Liver (tissue), 3 donors: ENCODE measurements around the gene OR2J1.

Experiments
- GABPA ChIP-seq, 2 donors: IDR thresholded peaks in 1 of 2; conservative IDR thresholded peaks in 1 of 2; 2 replicates each; pipeline ENCODE4 v1.6.1; 2016; ENCODE audit warnings: antibody characterized with exemption in 2 of 2, mild to moderate bottlenecking in 1 of 2, moderate library complexity in 1 of 2
- HNF4G ChIP-seq: IDR thresholded peaks from 2 replicates; pipeline ENCODE4 v1.6.1; 2016; ENCODE audit warnings: antibody characterized with exemption
- RAD21 ChIP-seq, 2 donors: IDR thresholded peaks; 2 replicates each; pipeline ENCODE4 v1.6.1; 2016; ENCODE audit warnings: antibody characterized with exemption in 2 of 2, mild to moderate bottlenecking in 2 of 2
- TAF1 ChIP-seq: conservative IDR thresholded peaks from 2 replicates; pipeline ENCODE4 v1.6.1; 2016; ENCODE audit warnings: antibody characterized with exemption, mild to moderate bottlenecking
- YY1 ChIP-seq: IDR thresholded peaks from 2 replicates; pipeline ENCODE4 v1.6.1; 2016; ENCODE audit warnings: antibody characterized with exemption, mild to moderate bottlenecking
- TF ChIP-seq, protein P1 (sequence below): fragments of 150-350 bp; IDR thresholded peaks from 2 replicates; pipeline ENCODE4 v1.5.1; 2017; ENCODE audit warnings: improper control_type of control experiment, low read depth, low read length; ENCODE audit not compliant: missing input control
- TF ChIP-seq, protein P2 (sequence below): IDR thresholded peaks from 2 replicates; pipeline ENCODE4 v1.6.1; 2016; ENCODE audit warnings: antibody characterized with exemption, mild to moderate bottlenecking
- TF ChIP-seq, protein P3 (sequence below): IDR thresholded peaks from 2 replicates; pipeline ENCODE4 v1.6.1; 2016; ENCODE audit warnings: antibody characterized with exemption
- TF ChIP-seq, protein P4 (sequence below): IDR thresholded peaks from 2 replicates; pipeline ENCODE4 v1.6.1; 2016; ENCODE audit warnings: antibody characterized with exemption
- TF ChIP-seq, protein P5 (sequence below): IDR thresholded peaks from 2 replicates; pipeline ENCODE4 v1.6.1; 2016; ENCODE audit warnings: antibody characterized with exemption
- donor health status: healthy.
- donor health status: healthy.

DNA sequence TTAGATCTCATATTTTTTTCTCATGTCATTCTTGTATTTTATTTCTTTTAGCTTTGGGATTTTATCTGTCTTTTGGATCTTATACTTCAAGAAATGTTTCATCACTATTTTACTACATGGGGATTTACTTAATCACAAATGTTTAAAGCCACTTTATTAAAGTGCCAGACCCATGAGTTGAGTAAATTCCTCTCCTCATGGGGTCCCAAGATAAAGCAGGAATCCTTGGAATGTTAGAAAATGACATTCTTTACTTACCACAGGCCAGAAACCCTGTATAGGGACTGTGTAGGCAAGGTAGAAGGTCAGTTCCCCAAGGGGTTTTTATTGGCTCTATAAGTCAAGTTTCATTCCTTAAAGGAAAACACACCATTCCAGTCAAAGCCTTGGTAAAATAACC lies 43.0 kb downstream of the OR2J1 start:
- TF ChIP-seq, protein P1, sequence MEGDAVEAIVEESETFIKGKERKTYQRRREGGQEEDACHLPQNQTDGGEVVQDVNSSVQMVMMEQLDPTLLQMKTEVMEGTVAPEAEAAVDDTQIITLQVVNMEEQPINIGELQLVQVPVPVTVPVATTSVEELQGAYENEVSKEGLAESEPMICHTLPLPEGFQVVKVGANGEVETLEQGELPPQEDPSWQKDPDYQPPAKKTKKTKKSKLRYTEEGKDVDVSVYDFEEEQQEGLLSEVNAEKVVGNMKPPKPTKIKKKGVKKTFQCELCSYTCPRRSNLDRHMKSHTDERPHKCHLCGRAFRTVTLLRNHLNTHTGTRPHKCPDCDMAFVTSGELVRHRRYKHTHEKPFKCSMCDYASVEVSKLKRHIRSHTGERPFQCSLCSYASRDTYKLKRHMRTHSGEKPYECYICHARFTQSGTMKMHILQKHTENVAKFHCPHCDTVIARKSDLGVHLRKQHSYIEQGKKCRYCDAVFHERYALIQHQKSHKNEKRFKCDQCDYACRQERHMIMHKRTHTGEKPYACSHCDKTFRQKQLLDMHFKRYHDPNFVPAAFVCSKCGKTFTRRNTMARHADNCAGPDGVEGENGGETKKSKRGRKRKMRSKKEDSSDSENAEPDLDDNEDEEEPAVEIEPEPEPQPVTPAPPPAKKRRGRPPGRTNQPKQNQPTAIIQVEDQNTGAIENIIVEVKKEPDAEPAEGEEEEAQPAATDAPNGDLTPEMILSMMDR = no peak
- TF ChIP-seq GABPA (IDR thresholded peaks at IDR 0.05 in 1 of 2, conservative IDR thresholded peaks at IDR 0.05 in 1 of 2) = no peak
- TF ChIP-seq, protein P2, sequence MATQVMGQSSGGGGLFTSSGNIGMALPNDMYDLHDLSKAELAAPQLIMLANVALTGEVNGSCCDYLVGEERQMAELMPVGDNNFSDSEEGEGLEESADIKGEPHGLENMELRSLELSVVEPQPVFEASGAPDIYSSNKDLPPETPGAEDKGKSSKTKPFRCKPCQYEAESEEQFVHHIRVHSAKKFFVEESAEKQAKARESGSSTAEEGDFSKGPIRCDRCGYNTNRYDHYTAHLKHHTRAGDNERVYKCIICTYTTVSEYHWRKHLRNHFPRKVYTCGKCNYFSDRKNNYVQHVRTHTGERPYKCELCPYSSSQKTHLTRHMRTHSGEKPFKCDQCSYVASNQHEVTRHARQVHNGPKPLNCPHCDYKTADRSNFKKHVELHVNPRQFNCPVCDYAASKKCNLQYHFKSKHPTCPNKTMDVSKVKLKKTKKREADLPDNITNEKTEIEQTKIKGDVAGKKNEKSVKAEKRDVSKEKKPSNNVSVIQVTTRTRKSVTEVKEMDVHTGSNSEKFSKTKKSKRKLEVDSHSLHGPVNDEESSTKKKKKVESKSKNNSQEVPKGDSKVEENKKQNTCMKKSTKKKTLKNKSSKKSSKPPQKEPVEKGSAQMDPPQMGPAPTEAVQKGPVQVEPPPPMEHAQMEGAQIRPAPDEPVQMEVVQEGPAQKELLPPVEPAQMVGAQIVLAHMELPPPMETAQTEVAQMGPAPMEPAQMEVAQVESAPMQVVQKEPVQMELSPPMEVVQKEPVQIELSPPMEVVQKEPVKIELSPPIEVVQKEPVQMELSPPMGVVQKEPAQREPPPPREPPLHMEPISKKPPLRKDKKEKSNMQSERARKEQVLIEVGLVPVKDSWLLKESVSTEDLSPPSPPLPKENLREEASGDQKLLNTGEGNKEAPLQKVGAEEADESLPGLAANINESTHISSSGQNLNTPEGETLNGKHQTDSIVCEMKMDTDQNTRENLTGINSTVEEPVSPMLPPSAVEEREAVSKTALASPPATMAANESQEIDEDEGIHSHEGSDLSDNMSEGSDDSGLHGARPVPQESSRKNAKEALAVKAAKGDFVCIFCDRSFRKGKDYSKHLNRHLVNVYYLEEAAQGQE = no peak
- TF ChIP-seq, protein P3, sequence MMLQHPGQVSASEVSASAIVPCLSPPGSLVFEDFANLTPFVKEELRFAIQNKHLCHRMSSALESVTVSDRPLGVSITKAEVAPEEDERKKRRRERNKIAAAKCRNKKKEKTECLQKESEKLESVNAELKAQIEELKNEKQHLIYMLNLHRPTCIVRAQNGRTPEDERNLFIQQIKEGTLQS = no peak
- no peak for TF ChIP-seq RAD21 (IDR thresholded peaks at IDR 0.05)
- TF ChIP-seq, protein P4, sequence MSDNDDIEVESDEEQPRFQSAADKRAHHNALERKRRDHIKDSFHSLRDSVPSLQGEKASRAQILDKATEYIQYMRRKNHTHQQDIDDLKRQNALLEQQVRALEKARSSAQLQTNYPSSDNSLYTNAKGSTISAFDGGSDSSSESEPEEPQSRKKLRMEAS = no peak
- TF ChIP-seq, protein P5, sequence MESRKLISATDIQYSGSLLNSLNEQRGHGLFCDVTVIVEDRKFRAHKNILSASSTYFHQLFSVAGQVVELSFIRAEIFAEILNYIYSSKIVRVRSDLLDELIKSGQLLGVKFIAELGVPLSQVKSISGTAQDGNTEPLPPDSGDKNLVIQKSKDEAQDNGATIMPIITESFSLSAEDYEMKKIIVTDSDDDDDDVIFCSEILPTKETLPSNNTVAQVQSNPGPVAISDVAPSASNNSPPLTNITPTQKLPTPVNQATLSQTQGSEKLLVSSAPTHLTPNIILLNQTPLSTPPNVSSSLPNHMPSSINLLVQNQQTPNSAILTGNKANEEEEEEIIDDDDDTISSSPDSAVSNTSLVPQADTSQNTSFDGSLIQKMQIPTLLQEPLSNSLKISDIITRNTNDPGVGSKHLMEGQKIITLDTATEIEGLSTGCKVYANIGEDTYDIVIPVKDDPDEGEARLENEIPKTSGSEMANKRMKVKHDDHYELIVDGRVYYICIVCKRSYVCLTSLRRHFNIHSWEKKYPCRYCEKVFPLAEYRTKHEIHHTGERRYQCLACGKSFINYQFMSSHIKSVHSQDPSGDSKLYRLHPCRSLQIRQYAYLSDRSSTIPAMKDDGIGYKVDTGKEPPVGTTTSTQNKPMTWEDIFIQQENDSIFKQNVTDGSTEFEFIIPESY = no peak
- no peak for TF ChIP-seq HNF4G
- no peak for TF ChIP-seq YY1
- no peak for TF ChIP-seq TAF1
